SK-N-SH (cell line): ENCODE measurements around the gene ARHGAP25.

Experiments used
- EP300 ChIP-seq, 2 experiments: IDR thresholded peaks; 2 replicates each; pipeline versions ENCODE4 v1.4.0 to v1.6.1; 2012; ENCODE audit warnings: borderline replicate concordance in 1 of 2, low read depth in 1 of 2, low read length in 1 of 2
- EZH2phosphoT487 ChIP-seq: fragments of 200-600 bp; sonication (generic); IDR thresholded peaks from 2 replicates; pipeline ENCODE4 v1.6.1; 2017; ENCODE audit warnings: low read depth, mixed run types, mild to moderate bottlenecking, antibody characterized with exemption, moderate library complexity, borderline replicate concordance
- POLR2AphosphoS5 ChIP-seq: IDR thresholded peaks from 2 replicates; pipeline ENCODE4 v1.6.1; 2012; ENCODE audit warnings: low read depth, low read length
- RCOR1 ChIP-seq: fragments of 150-350 bp; IDR thresholded peaks from 2 replicates; pipeline ENCODE4 v1.6.1; 2017; ENCODE audit warnings: antibody characterized with exemption, low read length
- RFX5 ChIP-seq: IDR thresholded peaks from 2 replicates; pipeline ENCODE4 v1.6.1; 2012; ENCODE audit warnings: mild to moderate bottlenecking, improper control_type of control experiment, low read length
- RXRA ChIP-seq: IDR thresholded peaks from 2 replicates; pipeline ENCODE4 v1.4.0; 2012; ENCODE audit warnings: low read depth, mild to moderate bottlenecking, borderline replicate concordance
- SIN3A ChIP-seq: IDR thresholded peaks from 2 replicates; pipeline ENCODE4 v1.6.1; 2012; ENCODE audit warnings: low read depth, mild to moderate bottlenecking, low read length, moderate library complexity, borderline replicate concordance
- SMC3 ChIP-seq: IDR thresholded peaks from 2 replicates; pipeline ENCODE4 v1.6.1; 2012; ENCODE audit warnings: low read depth, low read length, improper control_type of control experiment
- YY1 ChIP-seq: IDR thresholded peaks from 2 replicates; pipeline ENCODE4 v1.4.0; 2012; ENCODE audit warnings: low read depth, mild to moderate bottlenecking
- TF ChIP-seq, protein P1 (sequence below): fragments of 200-600 bp; sonication (generic); IDR thresholded peaks from 2 replicates; pipeline ENCODE4 v1.6.1; 2017; ENCODE audit warnings: antibody characterized with exemption, mild to moderate bottlenecking, moderate library complexity
- TF ChIP-seq, protein P2 (sequence below): IDR thresholded peaks from 2 replicates; pipeline ENCODE4 v1.4.0; 2012; ENCODE audit warnings: low read depth, borderline replicate concordance
- TF ChIP-seq, protein P3 (sequence below): IDR thresholded peaks from 2 replicates; pipeline ENCODE4 v1.6.1; 2012; ENCODE audit warnings: mild to moderate bottlenecking, low read depth, low read length, moderate library complexity
- TF ChIP-seq, protein P4 (sequence below): IDR thresholded peaks from 2 replicates; pipeline ENCODE4 v1.4.0; 2012; ENCODE audit warnings: low read depth, borderline replicate concordance

DNA sequence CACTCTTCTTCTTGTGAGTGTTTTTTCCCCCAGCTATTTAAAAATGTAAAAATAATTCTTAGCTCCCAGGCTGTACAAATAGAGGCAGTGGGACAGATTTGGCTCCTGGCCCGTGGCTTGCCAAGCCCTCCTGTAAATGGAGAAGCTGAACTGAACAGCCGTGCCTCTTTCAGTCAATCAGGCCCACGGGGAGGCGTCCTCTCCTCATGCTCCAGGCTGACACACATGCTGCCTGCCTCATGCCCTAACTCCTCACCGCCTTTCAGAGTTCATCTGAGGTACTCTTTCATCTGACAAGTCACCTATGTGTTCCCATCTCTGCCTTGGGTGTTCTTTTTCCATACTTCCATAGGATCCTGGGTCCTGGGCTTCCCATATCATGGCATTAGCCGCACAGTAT, 77.6 kb downstream of the ARHGAP25 start:
- TF ChIP-seq POLR2AphosphoS5 (no peak), EP300 (IDR thresholded peaks at IDR 0.05; ENCODE audit: borderline replicate concordance in 1 of 2, low read depth in 1 of 2, low read length in 1 of 2) (no peak), EZH2phosphoT487 (no peak), RFX5 (no peak), RCOR1 (no peak), YY1 (no peak), SMC3 (no peak), SIN3A (no peak), RXRA (no peak)
- TF ChIP-seq, protein P1, sequence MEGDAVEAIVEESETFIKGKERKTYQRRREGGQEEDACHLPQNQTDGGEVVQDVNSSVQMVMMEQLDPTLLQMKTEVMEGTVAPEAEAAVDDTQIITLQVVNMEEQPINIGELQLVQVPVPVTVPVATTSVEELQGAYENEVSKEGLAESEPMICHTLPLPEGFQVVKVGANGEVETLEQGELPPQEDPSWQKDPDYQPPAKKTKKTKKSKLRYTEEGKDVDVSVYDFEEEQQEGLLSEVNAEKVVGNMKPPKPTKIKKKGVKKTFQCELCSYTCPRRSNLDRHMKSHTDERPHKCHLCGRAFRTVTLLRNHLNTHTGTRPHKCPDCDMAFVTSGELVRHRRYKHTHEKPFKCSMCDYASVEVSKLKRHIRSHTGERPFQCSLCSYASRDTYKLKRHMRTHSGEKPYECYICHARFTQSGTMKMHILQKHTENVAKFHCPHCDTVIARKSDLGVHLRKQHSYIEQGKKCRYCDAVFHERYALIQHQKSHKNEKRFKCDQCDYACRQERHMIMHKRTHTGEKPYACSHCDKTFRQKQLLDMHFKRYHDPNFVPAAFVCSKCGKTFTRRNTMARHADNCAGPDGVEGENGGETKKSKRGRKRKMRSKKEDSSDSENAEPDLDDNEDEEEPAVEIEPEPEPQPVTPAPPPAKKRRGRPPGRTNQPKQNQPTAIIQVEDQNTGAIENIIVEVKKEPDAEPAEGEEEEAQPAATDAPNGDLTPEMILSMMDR, result no peak
- TF ChIP-seq, protein P2, sequence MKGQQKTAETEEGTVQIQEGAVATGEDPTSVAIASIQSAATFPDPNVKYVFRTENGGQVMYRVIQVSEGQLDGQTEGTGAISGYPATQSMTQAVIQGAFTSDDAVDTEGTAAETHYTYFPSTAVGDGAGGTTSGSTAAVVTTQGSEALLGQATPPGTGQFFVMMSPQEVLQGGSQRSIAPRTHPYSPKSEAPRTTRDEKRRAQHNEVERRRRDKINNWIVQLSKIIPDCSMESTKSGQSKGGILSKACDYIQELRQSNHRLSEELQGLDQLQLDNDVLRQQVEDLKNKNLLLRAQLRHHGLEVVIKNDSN, result no peak
- TF ChIP-seq, protein P3, sequence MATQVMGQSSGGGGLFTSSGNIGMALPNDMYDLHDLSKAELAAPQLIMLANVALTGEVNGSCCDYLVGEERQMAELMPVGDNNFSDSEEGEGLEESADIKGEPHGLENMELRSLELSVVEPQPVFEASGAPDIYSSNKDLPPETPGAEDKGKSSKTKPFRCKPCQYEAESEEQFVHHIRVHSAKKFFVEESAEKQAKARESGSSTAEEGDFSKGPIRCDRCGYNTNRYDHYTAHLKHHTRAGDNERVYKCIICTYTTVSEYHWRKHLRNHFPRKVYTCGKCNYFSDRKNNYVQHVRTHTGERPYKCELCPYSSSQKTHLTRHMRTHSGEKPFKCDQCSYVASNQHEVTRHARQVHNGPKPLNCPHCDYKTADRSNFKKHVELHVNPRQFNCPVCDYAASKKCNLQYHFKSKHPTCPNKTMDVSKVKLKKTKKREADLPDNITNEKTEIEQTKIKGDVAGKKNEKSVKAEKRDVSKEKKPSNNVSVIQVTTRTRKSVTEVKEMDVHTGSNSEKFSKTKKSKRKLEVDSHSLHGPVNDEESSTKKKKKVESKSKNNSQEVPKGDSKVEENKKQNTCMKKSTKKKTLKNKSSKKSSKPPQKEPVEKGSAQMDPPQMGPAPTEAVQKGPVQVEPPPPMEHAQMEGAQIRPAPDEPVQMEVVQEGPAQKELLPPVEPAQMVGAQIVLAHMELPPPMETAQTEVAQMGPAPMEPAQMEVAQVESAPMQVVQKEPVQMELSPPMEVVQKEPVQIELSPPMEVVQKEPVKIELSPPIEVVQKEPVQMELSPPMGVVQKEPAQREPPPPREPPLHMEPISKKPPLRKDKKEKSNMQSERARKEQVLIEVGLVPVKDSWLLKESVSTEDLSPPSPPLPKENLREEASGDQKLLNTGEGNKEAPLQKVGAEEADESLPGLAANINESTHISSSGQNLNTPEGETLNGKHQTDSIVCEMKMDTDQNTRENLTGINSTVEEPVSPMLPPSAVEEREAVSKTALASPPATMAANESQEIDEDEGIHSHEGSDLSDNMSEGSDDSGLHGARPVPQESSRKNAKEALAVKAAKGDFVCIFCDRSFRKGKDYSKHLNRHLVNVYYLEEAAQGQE, result no peak
- TF ChIP-seq, protein P4, sequence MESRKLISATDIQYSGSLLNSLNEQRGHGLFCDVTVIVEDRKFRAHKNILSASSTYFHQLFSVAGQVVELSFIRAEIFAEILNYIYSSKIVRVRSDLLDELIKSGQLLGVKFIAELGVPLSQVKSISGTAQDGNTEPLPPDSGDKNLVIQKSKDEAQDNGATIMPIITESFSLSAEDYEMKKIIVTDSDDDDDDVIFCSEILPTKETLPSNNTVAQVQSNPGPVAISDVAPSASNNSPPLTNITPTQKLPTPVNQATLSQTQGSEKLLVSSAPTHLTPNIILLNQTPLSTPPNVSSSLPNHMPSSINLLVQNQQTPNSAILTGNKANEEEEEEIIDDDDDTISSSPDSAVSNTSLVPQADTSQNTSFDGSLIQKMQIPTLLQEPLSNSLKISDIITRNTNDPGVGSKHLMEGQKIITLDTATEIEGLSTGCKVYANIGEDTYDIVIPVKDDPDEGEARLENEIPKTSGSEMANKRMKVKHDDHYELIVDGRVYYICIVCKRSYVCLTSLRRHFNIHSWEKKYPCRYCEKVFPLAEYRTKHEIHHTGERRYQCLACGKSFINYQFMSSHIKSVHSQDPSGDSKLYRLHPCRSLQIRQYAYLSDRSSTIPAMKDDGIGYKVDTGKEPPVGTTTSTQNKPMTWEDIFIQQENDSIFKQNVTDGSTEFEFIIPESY, result no peak
